ENCODE results near the gene DDIT4.

DDIT4 gene

DNA sequence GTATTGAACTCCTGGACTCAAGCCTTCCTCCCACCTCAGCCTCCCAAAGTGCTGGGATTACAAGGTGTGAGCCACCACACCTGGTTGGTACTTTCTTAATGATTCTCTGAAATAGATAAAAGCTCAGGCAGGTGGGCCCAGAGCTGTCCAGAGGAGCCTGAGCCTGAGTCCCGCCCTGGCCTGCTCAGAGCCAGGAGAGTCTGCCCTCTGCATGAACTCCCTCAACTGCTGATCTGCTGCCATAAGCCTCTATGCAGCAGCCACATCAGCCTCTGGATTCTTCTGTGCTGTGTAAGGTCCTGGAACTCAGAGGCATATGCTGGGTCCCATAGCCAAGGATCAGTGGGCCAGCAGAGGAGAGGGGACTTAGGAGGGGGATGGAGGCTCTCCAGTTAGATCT is 23.1 kb upstream of the DDIT4 start:
- no peak for DNase-seq

DNA sequence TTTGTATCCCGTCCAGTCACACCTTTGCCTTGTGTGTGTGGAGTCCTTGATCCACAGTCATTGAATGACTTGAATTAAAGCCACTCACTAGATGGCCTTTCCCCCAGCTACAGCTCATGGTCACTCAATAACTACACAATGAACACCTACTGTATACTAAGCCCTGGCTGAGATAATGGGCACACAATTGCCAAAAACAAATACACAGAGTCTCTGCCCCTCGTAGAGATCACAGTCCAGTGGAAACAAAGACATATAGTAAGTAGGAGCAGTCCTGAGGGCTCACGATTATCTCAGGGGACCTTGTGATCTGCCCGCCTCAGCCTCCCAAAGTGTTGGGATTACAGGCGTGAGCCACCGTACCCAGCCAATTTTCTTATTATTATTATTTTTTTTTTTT is 22.1 kb upstream of the DDIT4 start:
- no peak for DNase-seq

DNA sequence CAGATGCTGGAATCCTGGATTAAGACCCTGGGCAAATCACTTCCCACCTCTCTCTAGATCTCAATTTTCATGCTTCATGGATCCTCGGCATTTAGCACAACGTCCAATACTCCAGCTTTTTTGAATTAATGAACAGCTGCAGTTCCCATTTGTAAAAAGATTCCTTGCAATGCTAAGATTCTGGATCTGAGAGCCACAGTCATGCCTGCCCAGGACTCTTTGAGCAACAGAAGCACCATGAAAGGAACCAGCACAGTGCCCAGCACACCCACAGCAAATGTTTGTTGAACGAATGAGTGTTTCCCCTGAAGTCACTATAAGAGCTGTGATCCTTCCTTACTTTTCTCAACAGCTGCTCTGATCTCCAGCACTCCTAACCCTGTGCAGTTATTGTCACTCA is 20.8 kb upstream of the DDIT4 start:
- no peak for DNase-seq

DNA sequence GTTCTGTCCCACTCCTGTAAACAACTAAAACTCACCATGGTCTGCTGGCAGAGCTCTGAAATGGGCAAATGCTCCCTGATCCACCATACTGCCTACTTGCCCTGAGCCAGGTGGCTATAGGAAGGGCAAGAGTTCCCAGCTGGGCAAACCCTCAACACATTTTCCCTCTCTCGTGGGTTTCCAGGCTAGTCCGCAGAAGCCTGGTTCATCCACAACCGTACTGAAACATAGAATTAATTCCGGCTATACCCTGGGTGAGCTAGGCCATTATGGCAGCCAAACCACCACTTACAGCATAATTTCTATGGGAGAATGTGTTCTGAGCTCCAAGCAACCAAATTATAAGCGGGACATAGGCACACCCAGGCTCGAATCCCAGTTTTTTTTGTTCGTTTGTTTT is 20.1 kb upstream of the DDIT4 start:
- DNase-seq: no peak

DNA sequence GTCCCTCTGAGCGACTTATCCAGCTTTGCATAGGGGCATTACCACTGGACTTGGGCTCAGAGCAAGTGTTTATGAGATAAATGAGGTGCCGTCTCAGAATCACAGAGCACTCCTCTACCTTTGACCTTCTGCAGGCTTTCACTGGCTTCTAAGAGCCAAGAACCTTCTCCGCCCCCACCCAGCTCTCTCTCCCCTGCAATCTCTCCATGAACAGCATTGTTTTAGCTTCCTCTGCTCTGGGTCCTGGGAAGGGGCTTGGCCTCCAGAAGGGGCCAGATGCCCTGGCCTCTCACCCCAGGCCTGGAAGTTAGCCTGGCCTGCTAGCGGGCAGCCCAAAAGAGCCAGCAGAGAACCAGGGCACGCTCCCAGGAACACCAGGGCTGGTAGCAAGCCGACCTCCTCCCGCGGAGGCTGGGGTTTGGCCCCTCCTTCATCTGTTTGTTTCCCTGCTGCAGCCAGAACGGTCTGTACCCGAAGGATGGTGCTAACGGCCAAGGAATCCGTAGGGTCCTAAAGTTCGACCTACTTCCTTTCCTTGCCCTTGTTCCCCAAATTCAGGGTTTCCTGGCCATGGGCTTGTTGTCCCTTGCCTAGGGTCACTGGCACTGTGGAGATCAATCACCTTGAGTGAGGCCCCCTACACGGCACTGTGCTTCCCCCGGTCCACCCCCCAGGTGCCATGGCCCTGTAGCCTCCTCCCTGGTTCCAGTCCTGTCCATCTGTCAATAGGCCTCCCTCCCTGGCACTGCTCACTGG is 18.7 kb upstream of the DDIT4 start:
- peak; percentile 13 for DNase-seq

DNA sequence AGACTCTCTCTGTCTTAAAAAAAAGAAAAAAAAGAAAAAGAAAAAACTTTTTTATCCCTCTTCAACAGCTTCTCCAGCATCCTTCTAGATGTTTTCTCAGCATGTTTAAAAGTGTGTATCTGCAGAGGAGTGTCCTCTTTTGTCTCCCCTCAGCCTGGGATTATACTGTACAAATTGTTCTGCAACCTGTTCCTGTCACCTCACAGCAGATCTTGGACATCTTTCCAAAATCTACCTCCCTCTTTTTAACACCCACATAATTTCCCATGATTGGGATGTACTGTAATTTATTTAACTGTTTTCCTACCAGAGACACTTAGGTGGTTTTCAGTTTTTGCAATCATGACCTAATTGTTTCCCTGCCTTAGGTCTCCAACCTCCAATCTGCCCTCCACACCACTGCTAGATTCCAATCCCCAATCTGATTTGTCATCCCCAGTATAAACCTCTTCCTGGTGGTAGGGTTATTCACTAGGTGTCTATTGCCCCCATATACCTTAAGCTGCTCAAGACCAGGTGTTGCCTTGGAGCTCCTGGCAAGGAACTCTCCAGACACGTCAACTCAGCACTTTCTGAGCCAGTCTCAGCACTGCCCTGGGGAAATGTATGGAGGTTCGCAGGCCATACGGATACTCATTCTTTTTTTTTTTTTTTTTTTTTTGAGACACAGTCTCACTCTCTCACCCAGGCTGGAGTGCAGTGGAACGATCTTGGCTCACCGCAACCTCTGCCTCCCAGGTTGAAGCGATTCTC is 17.6 kb upstream of the DDIT4 start:
- DNase-seq: no peak

DNA sequence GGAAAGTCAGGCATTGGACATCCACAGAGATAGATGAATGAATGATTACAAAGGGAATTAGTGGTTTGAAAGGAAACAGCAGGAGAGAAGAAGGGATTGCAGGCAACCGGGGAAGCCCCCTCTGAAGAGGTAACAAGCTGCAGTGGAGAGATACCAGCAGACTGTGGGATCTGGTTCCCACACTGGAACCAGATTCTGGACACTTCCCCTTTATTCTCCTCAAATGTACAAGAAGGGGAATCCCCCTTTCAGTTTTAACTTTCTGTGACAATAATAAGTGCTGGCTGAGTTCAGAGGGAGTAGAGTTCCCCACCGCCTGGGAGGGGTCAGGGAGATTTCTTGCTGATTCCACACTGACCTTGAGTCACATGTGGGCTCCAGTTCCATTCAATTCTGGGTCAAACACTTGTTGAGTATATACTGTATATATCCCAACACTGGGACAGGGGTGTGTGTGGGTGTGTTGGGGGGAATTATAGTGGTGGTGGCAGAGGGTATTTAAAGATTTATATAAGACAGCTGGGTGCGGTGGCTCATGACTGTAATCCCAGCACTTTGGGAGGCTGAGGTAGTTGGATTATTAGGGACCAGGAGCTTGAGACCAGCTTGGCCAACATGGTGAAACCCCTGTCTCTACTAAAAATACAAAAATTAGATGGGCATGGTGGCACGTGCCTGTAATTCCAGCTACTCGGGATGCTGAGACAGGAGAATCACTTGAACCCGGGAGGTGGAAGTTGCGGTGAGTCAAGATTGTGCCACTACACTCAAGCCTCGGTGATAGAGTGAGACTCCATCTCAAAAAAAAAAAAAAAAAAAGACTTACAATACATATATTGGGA is 16.5 kb upstream of the DDIT4 start:
- peak; percentile 76 for DNase-seq

DNA sequence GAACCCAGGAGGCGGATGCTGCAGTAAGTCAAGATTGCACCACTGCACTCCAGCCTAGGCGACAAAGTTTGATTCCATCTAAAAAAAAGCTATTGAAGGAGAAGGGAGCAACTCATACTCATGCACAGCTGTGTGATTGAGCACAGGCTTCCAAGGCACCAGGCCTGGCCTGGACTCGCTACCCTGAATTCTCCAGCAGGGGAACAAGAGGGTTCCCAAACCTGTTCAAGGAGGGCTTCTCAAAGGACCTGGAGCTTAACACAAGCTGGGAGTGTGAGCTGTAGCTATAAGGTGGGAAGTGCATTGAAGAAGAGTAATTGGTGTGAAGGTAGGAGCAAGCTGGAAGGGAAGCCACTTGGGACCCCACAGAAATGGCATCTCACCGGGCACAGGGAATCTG is 15.1 kb upstream of the DDIT4 start:
- DNase-seq: no peak

DNA sequence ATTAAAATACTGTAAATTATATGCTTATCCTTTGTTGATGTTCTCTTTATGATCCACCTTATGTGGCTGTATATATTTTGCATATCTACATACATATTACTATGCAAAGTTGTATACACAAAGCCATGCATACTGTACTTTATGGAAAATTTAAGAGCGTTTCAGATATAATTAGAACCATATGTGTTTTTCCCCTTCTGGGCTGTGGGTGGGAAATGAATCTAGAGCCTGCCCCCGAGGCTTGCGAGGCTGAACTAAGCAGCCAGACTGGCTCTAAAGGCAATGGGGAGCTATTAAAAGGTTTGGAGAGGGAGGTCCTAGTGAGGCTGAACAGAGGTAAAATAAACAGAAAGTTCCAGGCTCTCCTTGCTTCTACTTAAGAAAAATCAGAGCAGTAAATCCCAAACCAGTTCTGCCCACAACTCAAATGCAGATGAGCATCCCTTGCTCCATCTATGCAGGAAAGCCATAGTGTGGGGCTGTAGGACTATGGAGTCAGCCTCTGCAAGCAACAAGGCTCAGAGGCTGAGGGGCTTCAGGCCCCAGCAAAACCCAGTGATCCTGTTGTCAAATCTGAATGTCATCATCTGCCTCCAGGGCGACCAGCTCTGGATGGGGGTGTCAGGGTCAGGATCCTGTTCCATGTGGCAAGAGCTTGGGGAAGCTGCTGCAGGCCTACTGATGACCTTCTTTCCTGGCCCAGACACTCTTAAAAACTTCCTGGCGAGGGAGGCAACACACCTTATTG is 14.1 kb upstream of the DDIT4 start:
- no peak for DNase-seq

DNA sequence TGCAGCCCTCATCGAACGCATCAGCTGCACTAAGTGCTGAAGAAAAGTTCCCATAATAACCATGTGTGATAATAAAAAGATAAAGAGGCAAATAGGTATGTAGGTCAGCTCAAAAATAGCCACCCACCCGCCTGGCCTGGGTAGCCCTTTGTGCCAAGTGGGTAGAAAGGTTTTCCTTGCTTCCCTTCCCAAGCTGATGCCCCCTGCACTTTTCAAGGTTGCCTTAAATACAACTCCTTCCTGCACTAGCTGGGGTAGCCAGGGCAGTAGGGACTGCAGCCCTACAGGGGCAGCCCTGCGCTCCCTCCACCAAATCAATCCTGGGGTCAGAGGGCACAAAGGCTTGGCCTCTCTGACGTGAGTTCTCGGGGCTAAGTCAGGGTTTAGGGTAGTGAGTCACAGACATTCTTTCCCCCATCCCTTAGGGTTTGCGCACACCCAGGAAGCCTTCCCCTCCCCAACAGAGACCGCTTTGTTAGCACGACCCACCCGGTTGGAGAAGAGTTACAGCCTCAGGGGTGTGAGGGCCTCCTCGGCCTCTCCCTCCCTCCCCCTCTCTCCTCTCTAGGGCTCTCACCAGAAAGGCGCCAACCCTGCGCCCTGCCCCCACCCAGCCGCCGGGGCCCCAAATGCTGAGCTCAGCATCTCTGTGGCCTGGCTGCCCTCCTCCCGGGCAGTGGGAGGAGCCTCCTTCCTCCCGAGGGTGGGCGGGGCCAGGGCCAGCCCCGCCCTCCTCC is 13.3 kb upstream of the DDIT4 start:
- DNase-seq: no peak

DNA sequence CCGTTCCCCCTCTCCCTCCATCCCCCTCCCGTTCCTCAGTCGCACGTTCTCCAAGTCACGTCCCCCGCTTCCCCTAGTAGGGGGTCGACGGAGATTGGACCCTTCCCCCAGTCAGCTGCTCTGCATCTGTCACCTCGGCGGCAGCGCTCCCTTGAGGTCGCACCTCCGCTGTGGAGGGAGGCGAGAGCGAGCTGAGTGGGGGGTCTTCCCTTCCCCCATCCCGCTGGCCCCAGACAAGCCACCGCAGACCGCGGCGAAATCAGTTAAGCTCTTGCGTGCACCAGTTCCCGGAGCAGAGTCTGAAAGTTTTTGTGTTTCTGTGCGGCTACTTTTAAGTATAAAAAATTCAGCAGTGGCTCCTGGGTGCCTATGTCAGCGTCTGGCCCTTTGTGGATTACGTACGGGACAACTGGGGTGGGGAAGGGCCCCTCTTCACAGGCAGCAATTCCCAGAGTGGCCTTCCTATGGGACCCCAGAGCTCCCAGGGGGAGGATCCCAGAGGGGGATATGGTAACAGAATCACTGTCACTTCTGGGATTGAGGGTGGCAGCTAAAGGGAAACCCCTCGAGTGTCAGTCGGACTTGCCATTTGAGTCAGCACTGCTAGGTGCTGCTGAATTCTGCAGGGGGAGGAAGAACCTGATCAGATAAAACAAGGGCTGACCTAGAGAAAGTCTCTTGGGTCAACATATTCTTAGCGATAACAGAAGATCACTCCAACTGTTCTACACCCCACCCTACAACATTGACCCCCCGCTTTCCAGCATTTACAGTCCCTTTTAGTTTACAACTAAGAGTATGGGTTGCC is 12.5 kb upstream of the DDIT4 start:
- DNase-seq: no peak

DNA sequence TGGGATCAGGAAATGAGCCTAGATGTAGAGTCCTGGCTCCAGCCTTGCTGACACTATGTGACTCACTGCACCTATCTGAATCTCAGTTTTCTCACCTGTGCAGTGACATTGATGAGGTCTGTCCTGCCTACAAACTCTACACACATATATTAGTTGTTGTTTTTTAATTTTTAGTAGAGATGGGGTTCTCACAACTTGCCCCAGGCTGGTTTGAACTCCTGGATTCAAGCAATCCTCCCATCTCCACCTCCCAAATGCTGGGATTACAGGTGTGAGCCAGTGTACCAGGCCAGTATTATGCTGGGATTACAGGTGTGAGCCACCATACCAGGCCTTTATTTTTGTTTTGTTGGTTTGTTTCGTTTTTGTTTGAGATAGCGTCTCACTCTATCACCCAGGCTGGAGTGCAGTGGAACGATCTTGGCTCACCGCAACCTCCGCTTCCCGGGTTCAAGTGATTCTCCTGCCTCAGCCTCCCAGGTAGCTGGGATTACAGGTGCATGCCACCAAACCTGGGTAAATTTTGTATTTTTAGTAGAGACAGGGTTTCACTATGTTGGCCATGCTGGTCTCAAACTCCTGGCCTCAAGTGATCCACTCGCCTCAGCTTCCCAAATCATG is 11.8 kb upstream of the DDIT4 start:
- no peak for DNase-seq

DNA sequence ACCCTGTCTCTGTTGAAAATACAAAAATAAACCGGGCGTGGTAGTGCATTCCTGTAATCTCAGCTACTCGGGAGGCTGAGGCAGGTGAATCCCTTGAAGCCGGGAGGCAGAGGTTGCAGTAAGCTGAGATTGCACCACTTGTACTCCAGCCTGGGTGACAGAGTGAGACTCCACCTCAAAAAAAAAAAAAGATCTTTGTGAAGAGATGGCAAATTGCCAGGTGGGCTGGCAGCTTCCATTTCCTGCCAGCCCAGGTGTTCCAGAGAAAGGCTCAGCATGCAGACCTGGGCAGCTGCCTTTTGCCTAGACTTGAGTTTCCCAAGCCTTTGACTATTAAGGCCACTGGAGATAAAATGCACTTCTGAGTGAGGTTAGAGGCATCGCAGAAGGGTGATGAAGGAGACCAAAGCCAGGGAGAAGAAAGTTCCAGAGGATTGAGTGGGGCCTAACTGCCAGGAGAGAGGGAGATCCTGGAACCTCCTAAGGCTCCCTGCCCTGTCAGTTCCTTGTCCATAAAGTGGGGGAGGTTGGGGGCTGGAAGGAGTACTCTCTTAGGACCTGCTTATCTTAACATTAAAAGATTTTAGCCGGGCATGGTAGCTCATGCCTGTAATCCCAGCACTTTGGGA is 10.0 kb upstream of the DDIT4 start:
- no peak for DNase-seq

DNA sequence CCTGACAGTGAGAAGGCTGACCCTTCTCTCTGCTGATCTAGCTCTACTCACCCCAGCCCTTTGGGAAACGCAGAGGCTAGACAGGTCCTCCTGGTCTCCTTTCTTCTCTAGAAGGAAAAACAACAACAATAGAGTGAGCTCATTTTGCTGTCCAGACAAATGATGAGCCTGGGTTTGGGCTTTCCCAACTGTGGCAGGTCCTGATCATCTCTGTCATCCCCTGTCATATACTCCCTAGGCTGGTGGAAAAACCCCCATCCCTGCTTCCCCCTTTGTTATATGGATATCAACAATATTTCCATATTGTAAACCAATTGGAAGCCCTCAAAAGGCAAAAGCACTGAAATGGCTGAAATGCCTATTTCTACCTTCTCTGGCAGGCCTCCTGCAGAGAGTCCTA is 9.2 kb upstream of the DDIT4 start:
- no peak for DNase-seq

DNA sequence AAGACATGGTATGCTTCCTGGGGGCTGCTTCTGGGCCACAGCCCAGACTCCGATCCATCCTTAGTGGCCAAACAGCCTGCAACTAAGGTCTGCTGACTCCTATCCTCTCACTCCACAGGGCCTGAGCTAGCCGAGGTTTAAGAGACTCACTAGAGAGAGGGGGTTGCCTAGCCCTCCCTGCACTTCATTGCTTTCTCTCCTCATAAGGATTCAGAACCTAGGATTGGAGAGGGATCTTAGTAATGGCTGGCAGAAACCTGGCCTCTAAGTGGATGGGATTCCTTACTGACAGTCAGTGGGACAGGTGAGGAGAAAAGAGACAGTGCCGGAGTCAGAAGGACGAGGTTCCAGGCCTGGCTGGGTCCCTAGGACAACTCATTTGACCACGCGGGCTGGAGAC is 8.2 kb upstream of the DDIT4 start:
- no peak for DNase-seq

DNA sequence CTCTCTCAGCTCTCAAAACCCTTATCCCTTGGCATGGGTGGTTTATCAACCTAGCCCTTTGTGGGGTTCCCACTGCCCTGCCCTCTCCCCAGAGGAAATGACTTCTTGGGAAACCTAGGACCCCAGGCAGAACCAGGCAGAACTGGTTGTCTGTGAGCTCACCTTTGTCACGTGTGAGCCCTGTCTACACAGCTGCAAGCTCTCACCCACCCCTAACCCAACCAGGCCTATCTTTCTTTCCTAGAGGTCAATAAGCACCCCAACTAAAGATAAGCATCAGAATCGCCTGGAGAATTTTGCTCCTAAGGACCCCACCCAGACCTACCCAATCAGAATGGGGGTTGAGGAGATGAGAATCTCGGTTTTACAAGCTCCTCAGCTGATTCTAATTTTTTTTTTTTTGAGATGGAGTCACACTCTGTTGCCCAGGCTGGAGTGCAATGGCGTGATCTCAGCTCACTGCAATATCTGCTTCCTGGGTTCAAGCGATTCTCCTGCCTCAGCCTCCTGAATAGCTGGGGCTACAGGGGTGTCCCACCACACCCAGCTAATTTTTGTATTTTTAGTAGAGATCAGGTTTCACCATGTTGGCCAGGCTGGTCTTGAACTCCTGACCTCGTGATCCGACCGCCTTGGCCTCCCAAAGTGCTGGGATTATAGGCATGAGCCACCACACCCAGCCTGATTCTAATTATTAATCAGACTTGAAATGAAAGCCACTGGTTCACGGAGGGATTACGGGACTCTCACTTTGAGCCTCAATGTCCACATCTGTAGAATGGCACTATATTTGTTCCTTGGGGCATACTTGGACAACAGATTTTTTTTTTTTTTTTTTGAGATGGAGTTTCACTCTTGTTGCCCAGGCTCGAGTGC is 7.5 kb upstream of the DDIT4 start:
- DNase-seq: no peak

DNA sequence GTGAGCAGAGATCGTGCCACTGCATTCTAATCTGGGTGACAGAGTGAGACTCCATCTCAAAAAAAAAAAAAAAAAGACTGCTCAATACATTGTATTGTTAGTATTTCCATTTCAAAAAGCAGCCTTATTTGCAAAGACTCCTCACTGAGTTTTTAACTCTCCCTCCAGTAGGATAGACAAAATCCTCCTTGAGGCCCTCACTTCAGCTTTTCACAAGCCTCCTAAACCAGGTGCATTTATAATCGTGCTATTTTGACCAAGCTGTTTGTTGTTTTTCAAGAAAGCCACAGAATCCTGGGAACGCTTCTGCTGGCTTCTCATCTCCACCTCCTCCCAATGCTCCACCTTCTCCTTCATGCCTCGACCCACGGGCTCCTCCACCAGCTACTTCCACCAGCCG is 6.3 kb upstream of the DDIT4 start:
- DNase-seq: no peak

DNA sequence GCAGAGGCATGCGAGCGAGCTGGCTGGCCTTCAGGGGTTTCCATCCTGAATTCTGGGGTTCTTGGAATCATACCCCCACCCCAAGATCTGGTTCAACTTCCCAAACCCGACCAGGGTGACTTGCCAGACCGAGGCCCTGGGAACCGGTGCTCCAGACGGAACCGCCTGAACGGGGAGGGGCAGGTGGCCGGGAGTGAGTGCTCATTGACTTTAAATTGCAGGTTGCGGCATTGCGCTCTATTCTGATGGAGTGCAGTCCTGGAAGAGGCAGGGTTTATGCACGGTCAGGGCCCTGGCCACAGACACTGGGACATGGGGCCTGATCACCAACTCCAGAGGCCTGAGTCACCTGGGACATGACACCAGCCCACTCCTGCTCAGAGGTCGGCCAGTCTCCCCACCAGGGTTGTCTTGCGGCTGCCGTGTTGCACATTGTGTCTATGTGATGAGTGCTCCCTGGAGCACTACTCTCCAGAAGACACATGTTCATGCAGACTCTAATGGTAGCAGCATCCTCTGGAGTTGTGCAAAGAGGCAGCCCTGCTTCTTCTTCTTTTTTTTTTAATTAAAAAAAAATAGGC is 5.8 kb upstream of the DDIT4 start:
- DNase-seq: no peak

Measured in GDM1 (cell line).